ENCODE data around the gene NUDT15. TPM values are rescaled to one million over a fixed set of nuclear protein-coding genes. Genes with fewer than 3 reads are reported as not detected.

The NUDT15 gene
- total and polyA plus RNA-seq, 2 experiments from 2014 or later: 12.7 to 21.9 TPM

GRCh38 chr13:48028066-48028465 is 9.5 kb upstream of the NUDT15 start:
- H3K27ac ChIP-seq: no peak overlapping the region
- no peak for DNase-seq (ENCODE audit: low read depth in 1 of 2, low spot score in 1 of 2)
- no peaks in the 10 kb centered on the region for H3K36me3 ChIP-seq
- H3K4me3 ChIP-seq: no peak overlapping the region
- no peaks in the 10 kb centered on the region for H3K4me1 ChIP-seq (ENCODE audit: low read depth)
- no peaks in the 10 kb centered on the region for H3K27me3 ChIP-seq
- no peaks in the 10 kb centered on the region for H3K9me3 ChIP-seq (ENCODE audit: low read depth)
- TF ChIP-seq CTCF (IDR thresholded peaks at IDR 0.05; ENCODE audit: low read depth, low read length): no peak

- Histone ChIP-seq H3K27ac (no peak overlapping the region), H3K9me3 (ENCODE audit: low read depth) (no peaks in the 10 kb centered on the region), H3K27me3 (no peaks in the 10 kb centered on the region), H3K4me3 (no peak overlapping the region), H3K4me1 (ENCODE audit: low read depth) (no peaks in the 10 kb centered on the region), H3K36me3 (no peaks in the 10 kb centered on the region)
- DNase-seq (ENCODE audit: low read depth in 1 of 2, low spot score in 1 of 2): no peak
- TF ChIP-seq CTCF (IDR thresholded peaks at IDR 0.05; ENCODE audit: low read depth, low read length): no peak
These were observed 7.7 kb upstream of the NUDT15 start for GRCh38 chr13:48029859-48030258.

- Histone ChIP-seq H3K4me1 (ENCODE audit: low read depth) (peaks cover 5% of the 10 kb centered on the region), H3K9me3 (ENCODE audit: low read depth) (no peaks in the 10 kb centered on the region), H3K27me3 (no peaks in the 10 kb centered on the region), H3K27ac (no peak overlapping the region), H3K4me3 (no peak overlapping the region), H3K36me3 (no peaks in the 10 kb centered on the region)
- no peak for TF ChIP-seq CTCF (IDR thresholded peaks at IDR 0.05; ENCODE audit: low read depth, low read length)
- DNase-seq (ENCODE audit: low read depth in 1 of 2, low spot score in 1 of 2): no peak
These were observed 1.2 kb downstream of the NUDT15 start for GRCh38 chr13:48038761-48039160.

GRCh38 chr13:48040049-48040448 is 2.5 kb downstream of the NUDT15 start:
- H3K9me3 ChIP-seq (ENCODE audit: low read depth): no peaks in the 10 kb centered on the region
- no peak for DNase-seq (ENCODE audit: low read depth in 1 of 2, low spot score in 1 of 2)
- no peak for TF ChIP-seq CTCF (IDR thresholded peaks at IDR 0.05; ENCODE audit: low read depth, low read length)
- H3K4me3 ChIP-seq: no peak overlapping the region
- H3K4me1 ChIP-seq (ENCODE audit: low read depth): peaks cover 5% of the 10 kb centered on the region
- H3K27ac ChIP-seq: no peak overlapping the region
- H3K36me3 ChIP-seq: no peaks in the 10 kb centered on the region
- no peaks in the 10 kb centered on the region for H3K27me3 ChIP-seq

- no peaks in the 10 kb centered on the region for H3K27me3 ChIP-seq
- no peak for TF ChIP-seq CTCF (IDR thresholded peaks at IDR 0.05; ENCODE audit: low read depth, low read length)
- H3K9me3 ChIP-seq (ENCODE audit: low read depth): no peaks in the 10 kb centered on the region
- no peak overlapping the region for H3K4me3 ChIP-seq
- peaks cover 5% of the 10 kb centered on the region for H3K4me1 ChIP-seq (ENCODE audit: low read depth)
- no peaks in the 10 kb centered on the region for H3K36me3 ChIP-seq
- DNase-seq (ENCODE audit: low read depth in 1 of 2, low spot score in 1 of 2): no peak
- H3K27ac ChIP-seq: no peak overlapping the region
These were observed 3.4 kb downstream of the NUDT15 start for GRCh38 chr13:48040896-48041295.

GRCh38 chr13:48042894-48043293 is 5.4 kb downstream of the NUDT15 start:
- no peak for TF ChIP-seq CTCF (IDR thresholded peaks at IDR 0.05; ENCODE audit: low read depth, low read length)
- no peaks in the 10 kb centered on the region for H3K9me3 ChIP-seq (ENCODE audit: low read depth)
- H3K4me1 ChIP-seq (ENCODE audit: low read depth): no peaks in the 10 kb centered on the region
- DNase-seq (ENCODE audit: low read depth in 1 of 2, low spot score in 1 of 2): no peak
- peaks cover 6% of the 10 kb centered on the region for H3K36me3 ChIP-seq
- H3K27ac ChIP-seq: no peak overlapping the region
- no peak overlapping the region for H3K4me3 ChIP-seq
- H3K27me3 ChIP-seq: no peaks in the 10 kb centered on the region

Data from cardiac muscle cell (in vitro differentiated cells and primary cell).